Smooth muscle cell (in vitro differentiated cells): ENCODE results near the gene LHX5. TPM values are rescaled to one million over a fixed set of nuclear protein-coding genes. Genes with fewer than 3 reads are reported as not detected.

Experiments used
- DNase-seq: peaks from one replicate; lab custom pipeline; 2025; ENCODE audit not compliant: unreplicated experiment; lab: John Stamatoyannopoulos, UW
- H2AFZ ChIP-seq: fragments of 200-600 bp; sonication (generic); 2 replicates; pipeline ENCODE4 v1.6.0; 2016; ENCODE audit warnings: antibody characterized with exemption, low read depth, mild to moderate bottlenecking
- H3F3A ChIP-seq: fragments of 200-600 bp; sonication (generic); 2 replicates; pipeline ENCODE4 v1.6.0; 2017; ENCODE audit warnings: antibody characterized with exemption, low read depth
- H3K27ac ChIP-seq: fragments of 200-600 bp; sonication (generic); 2 replicates; pipeline ENCODE4 v1.5.1; 2016; ENCODE audit warnings: low read depth, mild to moderate bottlenecking
- H3K27me3 ChIP-seq: fragments of 200-600 bp; sonication (generic); 2 replicates; pipeline ENCODE4 v1.6.1; 2016; ENCODE audit warnings: low read depth, mild to moderate bottlenecking
- H3K36me3 ChIP-seq: fragments of 200-600 bp; sonication (generic); 2 replicates; pipeline ENCODE4 v1.5.1; 2016; ENCODE audit warnings: low read depth
- H3K4me1 ChIP-seq: fragments of 200-600 bp; sonication (generic); 2 replicates; pipeline ENCODE4 v1.5.1; 2016; ENCODE audit warnings: low read depth
- H3K4me2 ChIP-seq: fragments of 200-600 bp; sonication (generic); 2 replicates; pipeline ENCODE4 v1.6.0; 2016; ENCODE audit warnings: mild to moderate bottlenecking
- H3K4me3 ChIP-seq: fragments of 200-600 bp; sonication (generic); 2 replicates; pipeline ENCODE4 v1.5.1; 2016; ENCODE audit warnings: mild to moderate bottlenecking
- H3K79me2 ChIP-seq: fragments of 200-600 bp; sonication (generic); 2 replicates; pipeline ENCODE4 v1.6.0; 2016; ENCODE audit warnings: low read depth, mild to moderate bottlenecking
- H3K9ac ChIP-seq: fragments of 200-600 bp; sonication (generic); 2 replicates; pipeline ENCODE4 v1.6.0; 2016; ENCODE audit warnings: low read depth
- H3K9me3 ChIP-seq: fragments of 200-600 bp; sonication (generic); replicated peaks from 2 replicates; pipeline ENCODE4 v1.5.1; 2016; ENCODE audit warnings: low read depth
- H4K20me1 ChIP-seq: fragments of 200-600 bp; sonication (generic); 2 replicates; pipeline ENCODE4 v1.6.0; 2016; ENCODE audit warnings: low read depth
- CTCF ChIP-seq: fragments of 200-600 bp; sonication (generic); IDR thresholded peaks from 2 replicates; pipeline ENCODE4 v1.5.1; 2017; ENCODE audit warnings: borderline replicate concordance, mild to moderate bottlenecking, antibody characterized with exemption; ENCODE audit not compliant: insufficient read depth, poor library complexity, severe bottlenecking
- WGBS: methylation state at CpG from one replicate; pipeline ENCODE4 v1.1.7; 2016; ENCODE audit warnings: low lambda C conversion rate; 5-methylcytosine and 5-hydroxymethylcytosine counted together
- polyA plus RNA-seq: library from polyadenylated mRNA; unstranded; fragments of >200 nt; fragmentation: Nextera tagmentation; extraction: Ambion mirVana; gene quantifications from 2 replicates; pipeline ENCODE4 v1.2.1, GENCODE V29; 2016
- total RNA-seq: library from RNA; depleted of rRNA; stranded (reverse); fragments of >200 nt; gene quantifications from 2 replicates; pipeline ENCODE4 v1.2.3, GENCODE V29; 2014

Gene LHX5
- total and polyA plus RNA-seq, 2 experiments from 2014 or later: not detected

- no peak for TF ChIP-seq CTCF
Measured at GRCh38 chr12:113474635-113475436, 3.2 kb upstream of the LHX5 start.

GRCh38 chr12:113473942-113474341 is 2.3 kb upstream of the LHX5 start:
- Histone ChIP-seq H3K9me3 (no peaks in the 10 kb centered on the region), H3K4me2 (no peak overlapping the region), H3K27ac (no peak overlapping the region), H3F3A (no peaks in the 10 kb centered on the region), H4K20me1 (no peaks in the 10 kb centered on the region), H3K79me2 (no peaks in the 10 kb centered on the region), H3K4me1 (peaks cover 10% of the 10 kb centered on the region), H3K4me3 (no peak overlapping the region), H3K9ac (no peak overlapping the region), H3K36me3 (no peaks in the 10 kb centered on the region), H3K27me3 (peaks cover 98% of the 10 kb centered on the region), H2AFZ (no peak overlapping the region)
- 10% methylated on average over 9 of the region's 9 CpGs for WGBS
- DNase-seq: no peak
- TF ChIP-seq CTCF: no peak

More at GRCh38 chr12:113474635-113475436, 3.2 kb upstream of the LHX5 start:
- no peaks in the 10 kb centered on the region for H3K79me2 ChIP-seq
- H3K27me3 ChIP-seq: peaks cover 98% of the 10 kb centered on the region
- no peak for DNase-seq
- 11% methylated on average over 19 of the region's 19 CpGs for WGBS
- no peak overlapping the region for H2AFZ ChIP-seq
- H3K27ac ChIP-seq: no peak overlapping the region
- H3F3A ChIP-seq: no peaks in the 10 kb centered on the region
- H3K9me3 ChIP-seq: no peaks in the 10 kb centered on the region
- peaks cover 17% of the 10 kb centered on the region for H3K4me1 ChIP-seq
- H3K9ac ChIP-seq: no peak overlapping the region
- no peaks in the 10 kb centered on the region for H4K20me1 ChIP-seq
- H3K4me3 ChIP-seq: no peak overlapping the region
- no peaks in the 10 kb centered on the region for H3K36me3 ChIP-seq
- no peak overlapping the region for H3K4me2 ChIP-seq

- Histone ChIP-seq H4K20me1 (no peaks in the 10 kb centered on the region), H3K36me3 (no peaks in the 10 kb centered on the region), H2AFZ (no peak overlapping the region), H3K27ac (no peak overlapping the region), H3F3A (no peaks in the 10 kb centered on the region), H3K27me3 (peaks cover 98% of the 10 kb centered on the region), H3K9me3 (no peaks in the 10 kb centered on the region), H3K4me3 (no peak overlapping the region), H3K4me1 (peaks cover 4% of the 10 kb centered on the region), H3K79me2 (no peaks in the 10 kb centered on the region), H3K4me2 (no peak overlapping the region), H3K9ac (no peak overlapping the region)
- no peak for TF ChIP-seq CTCF
- 19% methylated on average over 6 of the region's 6 CpGs for WGBS
- no peak for DNase-seq
Measured at GRCh38 chr12:113473400-113473799, 1.7 kb upstream of the LHX5 start.
